HepG2 (cell line): ENCODE results near the gene TTC32.

ENCODE experiments used
- ARHGAP35 ChIP-seq: sonication (generic); formaldehyde crosslinking; IDR thresholded peaks from 2 replicates; pipeline ENCODE4 v1.9.0; 2022; ENCODE audit warnings: mild to moderate bottlenecking, inconsistent platforms, moderate library complexity, missing genetic modification reagents, borderline replicate concordance
- CTCF ChIP-seq: sonication (generic); formaldehyde crosslinking; IDR thresholded peaks from 2 replicates; pipeline ENCODE4 v1.5.0; 2020; ENCODE audit warnings: mild to moderate bottlenecking, missing genetic modification reagents, moderate library complexity
- FOXP1 ChIP-seq, 2 experiments: fragments of 450-650 bp in 1 of 2; IDR thresholded peaks; 2 replicates each; pipeline ENCODE4 v1.6.1; 2017 to 2018; ENCODE audit warnings: antibody characterized with exemption in 1 of 2
- REST ChIP-seq, 2 experiments: IDR thresholded peaks; 2 replicates each; pipeline ENCODE4 v1.6.1; 2011 to 2012; ENCODE audit warnings: low read length in 2 of 2, borderline replicate concordance in 1 of 2, low read depth in 1 of 2, mild to moderate bottlenecking in 1 of 2, moderate library complexity in 1 of 2
- SOX6 ChIP-seq, 2 experiments: fragments of 450-650 bp in 1 of 2; sonication (generic) in 1 of 2; formaldehyde crosslinking in 1 of 2; IDR thresholded peaks; 2 replicates each; pipeline versions ENCODE4 v1.4.0 to v1.6.1; 2017 to 2020; ENCODE audit warnings: antibody characterized with exemption in 1 of 2, mild to moderate bottlenecking in 1 of 2, missing genetic modification reagents in 1 of 2
- SP2 ChIP-seq: sonication (generic); formaldehyde crosslinking; IDR thresholded peaks from 2 replicates; pipeline ENCODE4 v1.5.1; 2020; ENCODE audit warnings: mild to moderate bottlenecking, missing genetic modification reagents
- TCF7 ChIP-seq: sonication (generic); IDR thresholded peaks from 2 replicates; pipeline ENCODE4 v1.6.1; 2016; ENCODE audit warnings: antibody characterized with exemption, low read depth
- TRIM24 ChIP-seq: sonication (generic); formaldehyde crosslinking; IDR thresholded peaks from 2 replicates; pipeline ENCODE4 v1.8.0; 2022; ENCODE audit warnings: mild to moderate bottlenecking, missing genetic modification reagents
- ZNF816 ChIP-seq: sonication (generic); formaldehyde crosslinking; IDR thresholded peaks from 2 replicates; pipeline ENCODE4 v1.8.0; 2022; ENCODE audit warnings: missing genetic modification reagents, mild to moderate bottlenecking, borderline replicate concordance

- no peak for TF ChIP-seq ZNF816 (CRISPR knock-in tag)
- TF ChIP-seq ARHGAP35 (CRISPR knock-in tag), result no peak
- TF ChIP-seq CTCF (CRISPR knock-in tag), result no peak
- TF ChIP-seq FOXP1 (IDR thresholded peaks at IDR 0.05), result no peak
- no peak for TF ChIP-seq FOXP1 (CRISPR knock-in tag; IDR thresholded peaks at IDR 0.05)
- TF ChIP-seq SP2 (CRISPR knock-in tag), result no peak
- TF ChIP-seq TRIM24, result no peak
- TF ChIP-seq REST (IDR thresholded peaks at IDR 0.05; ENCODE audit: borderline replicate concordance in 1 of 2, low read depth in 1 of 2, low read length in 2 of 2), result no peak
- no peak for TF ChIP-seq TCF7
- no peak for TF ChIP-seq SOX6 (IDR thresholded peaks at IDR 0.05)
- TF ChIP-seq SOX6 (CRISPR knock-in tag; IDR thresholded peaks at IDR 0.05), result no peak
These were observed 45.6 kb upstream of the TTC32 start for GRCh38 chr2:19947184-19947940.
